Natural killer cell (primary cell): Measurements from ENCODE around the gene QDPR. TPM values are rescaled to one million over a fixed set of nuclear protein-coding genes. Genes with fewer than 3 reads are reported as not detected.

ENCODE experiments used
- ATAC-seq, 3 donors: fragments of 150-1000 bp in 2 of 3; fragments of 200-7000 bp in 1 of 3; cut with Tn5 transposase; 1 replicate in 1 of 3; 2 replicates in 2 of 3; pipeline ENCODE4 v1.10.0; 2021; ENCODE audit warnings: mild to moderate bottlenecking in 2 of 3, moderate library complexity in 2 of 3
- DNase-seq, 2 donors: peaks; one replicate each; pipeline versions ENCODE4 v3.0.0 to v3.0.0-alpha.2; 2013 to 2021; ENCODE audit warnings: mixed read lengths in 1 of 2
- H3K27ac ChIP-seq: one replicate; pipeline ENCODE4 v1.5.1; 2013; ENCODE audit warnings: mild to moderate bottlenecking, low read length
- H3K27me3 ChIP-seq: one replicate; pipeline ENCODE4 v1.6.1; 2013; ENCODE audit warnings: low read length; ENCODE audit not compliant: control insufficient read depth, insufficient read depth
- H3K36me3 ChIP-seq: one replicate; pipeline ENCODE4 v1.6.1; 2013; ENCODE audit warnings: low read length; ENCODE audit not compliant: control insufficient read depth, insufficient read depth
- H3K4me1 ChIP-seq: one replicate; pipeline ENCODE4 v1.6.1; 2013; ENCODE audit warnings: low read length; ENCODE audit not compliant: control insufficient read depth, insufficient read depth
- H3K4me3 ChIP-seq: one replicate; pipeline ENCODE4 v1.5.1; 2013; ENCODE audit warnings: low read length
- H3K9me3 ChIP-seq: one replicate; pipeline ENCODE4 v1.6.1; 2013; ENCODE audit warnings: low read length; ENCODE audit not compliant: control insufficient read depth, insufficient read depth
- H3K27ac Mint-ChIP-seq, 2 donors: one replicate each; pipeline ENCODE4 v1.8.0; 2022; ENCODE audit warnings: mild to moderate bottlenecking in 2 of 2, mixed read lengths in 2 of 2, moderate library complexity in 1 of 2
- H3K27me3 Mint-ChIP-seq, 2 donors: one replicate each; pipeline ENCODE4 v1.8.0; 2022; ENCODE audit warnings: low read depth in 2 of 2, mixed read lengths in 2 of 2
- H3K36me3 Mint-ChIP-seq: one replicate; pipeline ENCODE4 v1.8.0; 2022; ENCODE audit warnings: mixed read lengths
- H3K4me1 Mint-ChIP-seq, 2 donors: one replicate each; pipeline ENCODE4 v1.8.0; 2022; ENCODE audit warnings: mixed read lengths in 2 of 2
- H3K4me3 Mint-ChIP-seq: one replicate; pipeline ENCODE4 v1.8.0; 2022; ENCODE audit warnings: mild to moderate bottlenecking, moderate library complexity, mixed read lengths
- H3K9me3 Mint-ChIP-seq, 2 donors: one replicate each; pipeline ENCODE4 v1.8.0; 2022; ENCODE audit warnings: mixed read lengths in 2 of 2
- CTCF ChIP-seq: fragments of 200-600 bp; IDR thresholded peaks from one replicate; pipeline ENCODE4 v1.8.0; 2022; ENCODE audit warnings: antibody characterized with exemption
- WGBS: methylation state at CpG from one replicate; pipeline ENCODE4 v1.1.7; 2013; ENCODE audit warnings: missing lambda C conversion rate; ENCODE audit not compliant: insufficient coverage; 5-methylcytosine and 5-hydroxymethylcytosine counted together
- intact Hi-C: fragments of 100-400 bp; cut with micrococcal nuclease; formaldehyde crosslinking; loops from one replicate; pipeline ENCODE4 v1.14.2; 2022
- total RNA-seq, 4 donors: library from RNA; stranded (reverse); fragments of 120-200 nt in 1 of 4; gene quantifications; one replicate each; pipeline versions ENCODE4 v1.2.3 to v1.2.4, GENCODE V29; 2013 to 2022

Gene QDPR
- total RNA-seq, 3 donors from 2014 or later (not counting 1 experiment from before 2014, with no cell fraction given) = 8.8 to 13.2 (median 12.4) TPM

GRCh38 chr4:17477774-17478472 lies 34.0 kb downstream of the QDPR start:
- Histone ChIP-seq H3K9me3 (peaks cover 4% of the 10 kb centered on the region), H3K4me1 (peaks cover 3% of the 10 kb centered on the region), H3K36me3 (no peaks in the 10 kb centered on the region), H3K27ac (no peak overlapping the region), H3K4me3 (no peak overlapping the region), H3K27me3 (no peaks in the 10 kb centered on the region)
- H3K4me3 Mint-ChIP-seq = no peak overlapping the region
- DNase-seq (no peak), ATAC-seq (no peak)
- H3K27ac Mint-ChIP-seq = no peak overlapping the region
- no peaks in the 10 kb centered on the region for H3K36me3 Mint-ChIP-seq
- TF ChIP-seq CTCF = no peak
- H3K27me3 Mint-ChIP-seq = no peaks in the 10 kb centered on the region
- intact Hi-C loops = no loop called here
- 81% methylated on average over 5 of the region's 9 CpGs for WGBS
- H3K4me1 Mint-ChIP-seq = peaks cover 5 to 7% of the 10 kb centered on the region in 2 donors
- H3K9me3 Mint-ChIP-seq = no peaks in the 10 kb centered on the region

- H3K4me1 ChIP-seq = peaks cover 3% of the 10 kb centered on the region
- H3K4me3 Mint-ChIP-seq = no peak overlapping the region
- no peaks in the 10 kb centered on the region for H3K36me3 ChIP-seq
- no peaks in the 10 kb centered on the region for H3K27me3 Mint-ChIP-seq
- no peaks in the 10 kb centered on the region for H3K9me3 Mint-ChIP-seq
- peaks cover 5 to 7% of the 10 kb centered on the region in 2 donors for H3K4me1 Mint-ChIP-seq
- ATAC-seq (no peak), DNase-seq (no peak)
- no peak overlapping the region for H3K27ac Mint-ChIP-seq
- TF ChIP-seq CTCF = no peak
- H3K27ac ChIP-seq = no peak overlapping the region
- H3K4me3 ChIP-seq = no peak overlapping the region
- no peaks in the 10 kb centered on the region for H3K27me3 ChIP-seq
- peaks cover 4% of the 10 kb centered on the region for H3K9me3 ChIP-seq
- 23% methylated on average over 2 of the region's 3 CpGs for WGBS
- no peaks in the 10 kb centered on the region for H3K36me3 Mint-ChIP-seq
- intact Hi-C loops = no loop called here
Measured at GRCh38 chr4:17476853-17477252, 35.0 kb downstream of the QDPR start.

- Mint-ChIP-seq H3K27me3 (no peaks in the 10 kb centered on the region), H3K9me3 (no peaks in the 10 kb centered on the region), H3K27ac (no peak overlapping the region), H3K4me1 (peaks cover 5 to 7% of the 10 kb centered on the region in 2 donors), H3K4me3 (no peak overlapping the region), H3K36me3 (no peaks in the 10 kb centered on the region)
- Histone ChIP-seq H3K36me3 (no peaks in the 10 kb centered on the region), H3K4me1 (peaks cover 3% of the 10 kb centered on the region), H3K27ac (no peak overlapping the region), H3K4me3 (no peak overlapping the region), H3K27me3 (no peaks in the 10 kb centered on the region), H3K9me3 (no peaks in the 10 kb centered on the region)
- DNase-seq (no peak), ATAC-seq (no peak)
- TF ChIP-seq CTCF = no peak
- intact Hi-C loops = no loop called here
Measured at GRCh38 chr4:17475481-17475880, 36.4 kb downstream of the QDPR start.
